Osteocyte (in vitro differentiated cells): ENCODE results near the gene S100A12. TPM values are rescaled to one million over a fixed set of nuclear protein-coding genes. Genes with fewer than 3 reads are reported as not detected.

Source experiments
- DNase-seq: peaks from one replicate; pipeline ENCODE4 v3.0.0; 2021; ENCODE audit warnings: mixed read lengths; ENCODE audit not compliant: unreplicated experiment; ENCODE audit errors: extremely low spot score
- H3K27ac Mint-ChIP-seq: one replicate; pipeline ENCODE4 v1.8.0; 2021; ENCODE audit warnings: mild to moderate bottlenecking, mixed read lengths; ENCODE audit not compliant: unreplicated experiment
- H3K27me3 Mint-ChIP-seq: one replicate; pipeline ENCODE4 v1.8.0; 2021; ENCODE audit warnings: mixed read lengths; ENCODE audit not compliant: unreplicated experiment
- H3K36me3 Mint-ChIP-seq: one replicate; pipeline ENCODE4 v1.8.0; 2021; ENCODE audit warnings: mixed read lengths; ENCODE audit not compliant: unreplicated experiment
- H3K4me1 Mint-ChIP-seq: one replicate; pipeline ENCODE4 v1.8.0; 2021; ENCODE audit warnings: mixed read lengths; ENCODE audit not compliant: unreplicated experiment
- H3K4me3 Mint-ChIP-seq: one replicate; pipeline ENCODE4 v1.8.0; 2021; ENCODE audit warnings: mild to moderate bottlenecking, moderate library complexity, mixed read lengths; ENCODE audit not compliant: unreplicated experiment
- H3K9me3 Mint-ChIP-seq: one replicate; pipeline ENCODE4 v1.8.0; 2021; ENCODE audit warnings: mixed read lengths; ENCODE audit not compliant: unreplicated experiment
- total RNA-seq: library from RNA; stranded (reverse); gene quantifications from 2 replicates; pipeline ENCODE4 v1.2.1, GENCODE V29; 2021
- TF ChIP-seq, protein P1 (sequence below): fragments of 200-600 bp; sonication (generic); IDR thresholded peaks from 2 replicates; pipeline ENCODE4 v1.5.0; 2021; ENCODE audit warnings: antibody characterized with exemption, mild to moderate bottlenecking, moderate library complexity

Gene S100A12
- total RNA-seq, 1 donor from 2014 or later, result not detected

DNA sequence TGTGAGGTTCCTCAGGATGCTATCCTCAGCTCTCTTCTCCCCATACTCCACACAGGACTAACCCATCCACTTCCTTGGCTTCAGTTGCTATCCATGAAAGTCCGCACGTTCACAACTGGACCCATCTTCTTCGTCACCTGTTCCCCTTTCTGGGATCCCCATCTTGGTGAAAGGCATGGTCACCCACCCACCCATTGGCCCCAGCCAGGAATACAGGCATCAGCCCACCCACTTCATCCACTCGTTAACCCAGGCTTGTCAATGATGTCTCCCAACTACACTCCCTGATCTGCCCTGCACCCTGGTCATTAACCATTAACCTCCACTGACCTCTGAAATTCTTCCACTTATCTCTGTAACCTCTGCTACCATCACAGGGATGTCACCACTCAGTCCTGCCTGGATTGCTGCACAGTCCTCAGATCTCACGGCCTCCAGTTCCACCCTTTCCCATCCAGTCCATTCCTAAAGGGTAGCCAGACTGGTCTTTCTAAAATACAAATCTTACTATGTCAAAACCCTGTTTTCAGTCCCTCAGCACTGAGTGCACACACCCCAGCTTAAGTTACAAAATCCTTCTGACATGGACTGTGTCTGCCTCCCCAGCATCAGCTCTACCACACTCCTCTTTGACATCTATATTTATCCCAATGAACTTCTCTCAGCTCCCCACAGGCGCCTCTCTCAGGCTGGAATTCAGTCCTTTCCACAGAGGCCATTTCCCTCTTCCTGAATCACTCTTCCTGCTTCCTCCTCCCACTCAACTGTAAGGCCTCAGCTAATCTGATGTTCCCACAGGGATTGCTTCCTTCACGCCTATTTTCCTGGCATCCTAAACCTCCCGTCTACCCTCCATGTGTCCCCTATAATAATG, 37.2 kb downstream of the S100A12 start:
- H3K27ac Mint-ChIP-seq, result no peak overlapping the region
- no peaks in the 10 kb centered on the region for H3K4me1 Mint-ChIP-seq
- no peaks in the 10 kb centered on the region for H3K9me3 Mint-ChIP-seq
- H3K4me3 Mint-ChIP-seq, result no peak overlapping the region
- DNase-seq, result no peak
- peaks cover 2% of the 10 kb centered on the region for H3K27me3 Mint-ChIP-seq
- no peaks in the 10 kb centered on the region for H3K36me3 Mint-ChIP-seq
- TF ChIP-seq, protein P1, sequence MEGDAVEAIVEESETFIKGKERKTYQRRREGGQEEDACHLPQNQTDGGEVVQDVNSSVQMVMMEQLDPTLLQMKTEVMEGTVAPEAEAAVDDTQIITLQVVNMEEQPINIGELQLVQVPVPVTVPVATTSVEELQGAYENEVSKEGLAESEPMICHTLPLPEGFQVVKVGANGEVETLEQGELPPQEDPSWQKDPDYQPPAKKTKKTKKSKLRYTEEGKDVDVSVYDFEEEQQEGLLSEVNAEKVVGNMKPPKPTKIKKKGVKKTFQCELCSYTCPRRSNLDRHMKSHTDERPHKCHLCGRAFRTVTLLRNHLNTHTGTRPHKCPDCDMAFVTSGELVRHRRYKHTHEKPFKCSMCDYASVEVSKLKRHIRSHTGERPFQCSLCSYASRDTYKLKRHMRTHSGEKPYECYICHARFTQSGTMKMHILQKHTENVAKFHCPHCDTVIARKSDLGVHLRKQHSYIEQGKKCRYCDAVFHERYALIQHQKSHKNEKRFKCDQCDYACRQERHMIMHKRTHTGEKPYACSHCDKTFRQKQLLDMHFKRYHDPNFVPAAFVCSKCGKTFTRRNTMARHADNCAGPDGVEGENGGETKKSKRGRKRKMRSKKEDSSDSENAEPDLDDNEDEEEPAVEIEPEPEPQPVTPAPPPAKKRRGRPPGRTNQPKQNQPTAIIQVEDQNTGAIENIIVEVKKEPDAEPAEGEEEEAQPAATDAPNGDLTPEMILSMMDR, result no peak

DNA sequence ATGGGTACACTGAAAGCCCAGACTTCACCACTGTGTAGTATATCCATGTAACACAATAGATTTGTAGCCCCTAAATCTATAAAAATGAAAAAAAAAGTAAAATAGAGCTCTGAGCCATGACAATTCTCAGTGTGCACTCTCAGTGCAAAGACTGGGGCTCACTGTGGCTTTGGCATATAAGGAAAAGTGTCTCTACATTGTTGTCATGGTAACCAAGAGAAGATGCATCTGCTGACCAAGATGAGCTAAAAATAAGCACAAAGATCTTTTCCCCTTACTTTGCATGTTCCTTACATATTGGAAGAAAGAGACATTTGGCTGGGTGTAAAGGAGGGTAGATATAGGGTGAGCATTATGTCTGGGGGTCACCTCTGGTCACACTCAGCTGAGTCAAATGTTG, 38.8 kb downstream of the S100A12 start:
- DNase-seq, result no peak
- TF ChIP-seq, protein P1, result no peak
- H3K9me3 Mint-ChIP-seq, result no peaks in the 10 kb centered on the region
- H3K27me3 Mint-ChIP-seq, result peaks cover 2% of the 10 kb centered on the region
- H3K4me1 Mint-ChIP-seq, result no peaks in the 10 kb centered on the region
- no peaks in the 10 kb centered on the region for H3K36me3 Mint-ChIP-seq
- H3K27ac Mint-ChIP-seq, result no peak overlapping the region
- H3K4me3 Mint-ChIP-seq, result no peak overlapping the region

DNA sequence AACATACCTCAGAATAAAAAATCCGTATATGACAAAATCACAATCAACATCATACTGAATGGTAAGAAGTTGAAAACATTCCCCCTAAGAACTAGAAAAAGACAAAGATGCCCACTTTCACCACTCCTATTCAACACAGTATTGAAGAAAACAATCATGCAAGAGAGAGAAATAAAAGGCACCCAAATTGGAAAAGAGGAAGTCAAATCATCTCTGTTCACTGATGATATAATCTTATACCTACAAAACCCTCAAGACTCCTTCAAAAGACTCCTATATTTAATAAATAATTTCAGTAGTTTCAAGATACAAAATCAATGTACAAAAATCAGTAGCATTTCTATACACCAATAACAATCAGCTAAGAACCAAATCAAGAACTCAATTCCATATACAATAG, 41.5 kb downstream of the S100A12 start:
- no peak overlapping the region for H3K27ac Mint-ChIP-seq
- peaks cover 2% of the 10 kb centered on the region for H3K27me3 Mint-ChIP-seq
- H3K9me3 Mint-ChIP-seq, result no peaks in the 10 kb centered on the region

DNA sequence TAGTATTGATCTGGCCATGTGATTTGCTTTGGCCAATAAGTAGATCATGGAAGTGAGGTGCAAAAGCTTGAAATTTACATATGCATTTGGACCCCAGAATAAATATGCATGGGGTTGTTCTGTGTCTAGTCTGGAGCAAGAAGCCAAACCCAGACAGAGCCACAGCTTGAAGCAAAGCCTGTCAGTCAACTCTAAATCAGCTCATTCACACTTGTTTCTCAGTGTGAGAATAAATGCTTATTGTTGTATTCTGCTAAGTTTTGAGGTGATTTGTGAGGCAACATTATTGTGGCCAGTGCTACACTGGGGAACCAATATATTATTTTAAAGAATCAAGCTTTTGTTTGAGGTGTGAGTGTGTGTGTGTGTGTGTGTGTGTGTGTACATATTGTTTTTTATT, 50.5 kb downstream of the S100A12 start:
- no peak for DNase-seq
- TF ChIP-seq, protein P1, result no peak
- no peaks in the 10 kb centered on the region for H3K36me3 Mint-ChIP-seq
- H3K27me3 Mint-ChIP-seq, result no peaks in the 10 kb centered on the region
- H3K9me3 Mint-ChIP-seq, result peaks cover 25% of the 10 kb centered on the region
- no peak overlapping the region for H3K4me3 Mint-ChIP-seq
- no peak overlapping the region for H3K27ac Mint-ChIP-seq
- no peaks in the 10 kb centered on the region for H3K4me1 Mint-ChIP-seq

More for the DNA sequence above, 41.5 kb downstream of the S100A12 start:
- DNase-seq, result no peak
- Mint-ChIP-seq H3K4me1 (no peaks in the 10 kb centered on the region), H3K36me3 (no peaks in the 10 kb centered on the region), H3K4me3 (no peak overlapping the region)
- TF ChIP-seq, protein P1, result no peak

Other genes starting within 250 kb of the S100A12 start
- gene SPRR2G, start 224.7 kb downstream of the S100A12 start, total RNA-seq, result not detected in 2 replicates
- not detected in 2 replicates for gene LELP1, start 172.2 kb downstream of the S100A12 start, total RNA-seq
- not detected in 2 replicates for gene PRR9, start 158.0 kb downstream of the S100A12 start, total RNA-seq
- gene LORICRIN, start 115.9 kb downstream of the S100A12 start, total RNA-seq, result not detected in 2 replicates
- not detected in 2 replicates for gene PGLYRP3, start 62.7 kb downstream of the S100A12 start, total RNA-seq
- gene PGLYRP4, start 26.8 kb downstream of the S100A12 start, total RNA-seq, result not detected in 2 replicates
- gene S100A9, start 17.8 kb downstream of the S100A12 start, total RNA-seq, result not detected in 2 replicates
- gene S100A8, start 15.5 kb upstream of the S100A12 start, total RNA-seq, result not detected in 2 replicates
- gene S100A7A, start 40.9 kb upstream of the S100A12 start, total RNA-seq, result not detected in 2 replicates
- gene S100A7, start 85.0 kb upstream of the S100A12 start, total RNA-seq, result not detected in 2 replicates
- 0.99 and 1.1 TPM in 2 replicates for gene S100A6, start 160.4 kb upstream of the S100A12 start, total RNA-seq
- gene S100A5, start 165.3 kb upstream of the S100A12 start, total RNA-seq, result 1.0 TPM in 1 of 2 replicates, not detected in the other
- gene S100A4, start 170.2 kb upstream of the S100A12 start, total RNA-seq, result 337 and 353 TPM in 2 replicates
- 5.7 and 7.5 TPM in 2 replicates for gene S100A3, start 173.6 kb upstream of the S100A12 start, total RNA-seq
- gene S100A2, start 190.2 kb upstream of the S100A12 start, total RNA-seq, result 8.9 and 11.7 TPM in 2 replicates
- 134 and 143 TPM in 2 replicates for gene S100A16, start 237.5 kb upstream of the S100A12 start, total RNA-seq
- not detected in 2 replicates for gene S100A14, start 240.7 kb upstream of the S100A12 start, total RNA-seq